ENCODE data around the gene LLGL1.
A peak's percentile ranks its signal among the peaks of the same experiment; 100 is the strongest.

Gene LLGL1

DNA sequence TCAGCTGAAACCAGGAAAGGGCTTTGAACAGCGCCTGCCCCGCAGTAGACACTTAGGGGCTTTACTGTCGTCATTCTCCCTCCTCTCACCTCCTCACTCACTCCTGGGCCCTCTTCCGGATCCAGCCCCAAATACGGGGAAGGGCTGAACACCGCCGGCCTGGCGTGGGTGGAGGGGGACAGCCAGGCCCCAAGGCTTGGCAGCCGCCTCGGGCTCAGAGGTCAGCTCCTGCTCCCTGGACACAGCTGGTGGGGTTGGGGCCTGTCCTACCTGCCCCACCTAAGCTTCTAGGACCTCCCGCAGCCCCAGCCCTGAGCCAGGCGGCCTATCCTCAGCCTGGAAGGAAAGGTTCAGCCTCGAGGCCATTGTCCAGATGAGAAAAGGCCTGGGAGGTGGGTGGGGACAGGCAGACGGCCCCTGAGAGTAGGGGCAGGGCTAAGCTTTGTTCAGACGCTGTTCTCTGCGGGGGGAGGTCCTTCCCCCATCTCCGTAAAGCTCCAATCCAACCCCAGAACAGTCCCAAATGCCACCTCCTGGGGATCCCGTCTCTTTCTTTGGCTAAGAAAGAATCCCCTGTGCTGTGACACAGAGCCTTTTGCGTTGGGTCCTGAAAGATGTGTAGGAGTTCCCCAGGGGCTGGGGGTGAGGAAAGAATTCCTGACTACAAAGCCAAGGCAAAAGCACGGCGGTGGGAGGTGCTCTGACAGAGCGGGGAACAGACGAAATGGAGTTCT lies 881 bp upstream of the LLGL1 start:
- no peak for DNase-seq (ENCODE audit: low read depth)
- H3K4me3 ChIP-seq (ENCODE audit: low read length): peak overlapping the region; percentile 59
- TF ChIP-seq, protein P1, sequence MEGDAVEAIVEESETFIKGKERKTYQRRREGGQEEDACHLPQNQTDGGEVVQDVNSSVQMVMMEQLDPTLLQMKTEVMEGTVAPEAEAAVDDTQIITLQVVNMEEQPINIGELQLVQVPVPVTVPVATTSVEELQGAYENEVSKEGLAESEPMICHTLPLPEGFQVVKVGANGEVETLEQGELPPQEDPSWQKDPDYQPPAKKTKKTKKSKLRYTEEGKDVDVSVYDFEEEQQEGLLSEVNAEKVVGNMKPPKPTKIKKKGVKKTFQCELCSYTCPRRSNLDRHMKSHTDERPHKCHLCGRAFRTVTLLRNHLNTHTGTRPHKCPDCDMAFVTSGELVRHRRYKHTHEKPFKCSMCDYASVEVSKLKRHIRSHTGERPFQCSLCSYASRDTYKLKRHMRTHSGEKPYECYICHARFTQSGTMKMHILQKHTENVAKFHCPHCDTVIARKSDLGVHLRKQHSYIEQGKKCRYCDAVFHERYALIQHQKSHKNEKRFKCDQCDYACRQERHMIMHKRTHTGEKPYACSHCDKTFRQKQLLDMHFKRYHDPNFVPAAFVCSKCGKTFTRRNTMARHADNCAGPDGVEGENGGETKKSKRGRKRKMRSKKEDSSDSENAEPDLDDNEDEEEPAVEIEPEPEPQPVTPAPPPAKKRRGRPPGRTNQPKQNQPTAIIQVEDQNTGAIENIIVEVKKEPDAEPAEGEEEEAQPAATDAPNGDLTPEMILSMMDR (conservative IDR thresholded peaks at IDR 0.05; ENCODE audit: low read length): no peak

DNA sequence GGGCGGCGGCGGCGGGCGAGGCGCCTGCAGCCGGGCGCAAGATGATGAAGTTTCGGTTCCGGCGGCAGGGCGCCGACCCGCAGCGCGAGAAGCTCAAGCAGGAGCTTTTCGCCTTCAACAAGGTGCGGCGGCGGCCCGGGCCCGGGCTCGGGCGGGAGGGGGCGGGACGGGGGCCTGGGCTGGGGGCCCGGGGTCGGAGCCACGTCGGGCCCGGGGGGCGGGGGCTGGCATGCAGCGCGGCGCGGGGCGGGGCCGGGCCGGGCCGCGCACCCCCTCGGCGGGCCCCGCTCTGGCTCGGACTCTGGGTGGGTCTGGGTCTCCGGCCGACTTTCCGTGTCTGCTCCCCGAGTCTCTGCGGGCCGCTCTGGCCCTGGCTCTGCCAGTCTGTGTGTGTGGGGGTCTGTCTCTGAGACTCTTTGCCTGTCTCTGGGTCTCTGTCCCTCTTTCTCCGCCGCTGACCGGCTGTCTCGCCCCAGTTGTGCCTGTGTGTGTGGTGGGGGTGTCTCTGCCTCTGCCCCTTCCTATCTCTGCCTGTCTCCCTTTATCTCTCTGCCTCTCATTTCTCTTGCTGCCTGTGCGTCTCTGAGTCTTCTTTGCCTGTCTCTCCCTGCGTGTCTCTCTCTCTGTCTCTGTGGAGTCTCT lies 328 bp downstream of the LLGL1 start:
- H3K4me3 ChIP-seq (ENCODE audit: low read length): peak overlapping the region; percentile 90
- DNase-seq (ENCODE audit: low read depth): no peak
- TF ChIP-seq, protein P1 (conservative IDR thresholded peaks at IDR 0.05; ENCODE audit: low read length): no peak

- DNase-seq (ENCODE audit: low read depth): no peak
- TF ChIP-seq, protein P1 (conservative IDR thresholded peaks at IDR 0.05; ENCODE audit: low read length): no peak
- H3K4me3 ChIP-seq (ENCODE audit: low read length): peak overlapping the region; percentile 90
Measured at GRCh38 chr17:18226284-18226945, 980 bp downstream of the LLGL1 start.

- TF ChIP-seq, protein P1 (conservative IDR thresholded peaks at IDR 0.05; ENCODE audit: low read length): no peak
- DNase-seq (ENCODE audit: low read depth): no peak
- no peak overlapping the region for H3K4me3 ChIP-seq (ENCODE audit: low read length)
Measured at GRCh38 chr17:18227635-18228034, 2.2 kb downstream of the LLGL1 start.

DNA sequence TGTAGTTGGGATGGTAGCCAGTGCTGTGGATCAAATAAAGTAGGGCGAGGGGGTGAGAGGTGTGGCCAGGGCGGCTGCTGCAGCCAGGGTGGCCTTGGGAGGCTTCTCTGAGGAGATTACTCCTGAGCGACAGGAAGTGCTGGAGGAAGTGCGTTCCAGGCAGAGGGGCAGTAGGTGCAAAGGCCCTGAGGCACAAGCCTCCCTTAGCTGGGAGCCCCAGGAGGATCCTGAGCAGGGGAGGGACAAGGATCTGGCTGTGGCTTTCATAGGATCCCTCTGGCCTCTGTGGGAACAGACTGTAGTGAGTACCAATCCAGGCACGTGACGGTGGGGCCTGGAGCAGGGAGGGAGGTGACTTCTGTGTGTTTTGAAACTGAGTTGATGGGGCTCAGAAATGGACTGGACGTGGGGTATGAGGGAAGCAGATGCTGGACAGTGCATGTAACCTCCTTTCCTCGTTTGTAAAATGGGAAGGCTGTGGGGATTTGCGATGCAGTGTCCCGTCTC lies 2.8 kb downstream of the LLGL1 start:
- DNase-seq (ENCODE audit: low read depth): no peak
- TF ChIP-seq, protein P1 (conservative IDR thresholded peaks at IDR 0.05; ENCODE audit: low read length): no peak
- H3K4me3 ChIP-seq (ENCODE audit: low read length): no peak overlapping the region

DNA sequence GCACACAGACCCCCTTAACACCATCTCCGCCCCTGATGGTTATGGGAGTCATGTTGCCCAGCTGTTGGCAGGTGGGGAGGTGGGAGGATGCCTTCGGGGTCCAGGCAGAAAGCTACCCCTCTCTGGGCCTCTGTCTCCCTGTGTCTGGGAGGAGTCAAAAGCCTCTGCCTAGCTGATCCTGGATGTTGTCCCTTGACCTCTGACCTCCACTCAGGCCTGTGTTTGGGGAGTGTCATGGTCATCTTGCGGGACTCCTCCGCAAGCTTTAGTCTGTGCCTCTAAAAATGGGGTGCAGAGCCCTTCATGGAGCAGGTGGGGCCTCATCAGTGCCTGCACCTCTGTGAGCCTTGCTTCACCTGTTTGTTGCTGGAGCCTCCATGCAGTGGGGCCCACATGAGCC lies 3.8 kb downstream of the LLGL1 start:
- H3K4me3 ChIP-seq (ENCODE audit: low read length): no peak overlapping the region
- no peak for DNase-seq (ENCODE audit: low read depth)
- TF ChIP-seq, protein P1 (conservative IDR thresholded peaks at IDR 0.05; ENCODE audit: low read length): no peak
